ENCODE results near the gene MPHOSPH8. TPM values are rescaled to one million over a fixed set of nuclear protein-coding genes. Genes with fewer than 3 reads are reported as not detected.

The MPHOSPH8 gene
- total RNA-seq, 1 donor from 2014 or later, result 16.8 TPM

DNA sequence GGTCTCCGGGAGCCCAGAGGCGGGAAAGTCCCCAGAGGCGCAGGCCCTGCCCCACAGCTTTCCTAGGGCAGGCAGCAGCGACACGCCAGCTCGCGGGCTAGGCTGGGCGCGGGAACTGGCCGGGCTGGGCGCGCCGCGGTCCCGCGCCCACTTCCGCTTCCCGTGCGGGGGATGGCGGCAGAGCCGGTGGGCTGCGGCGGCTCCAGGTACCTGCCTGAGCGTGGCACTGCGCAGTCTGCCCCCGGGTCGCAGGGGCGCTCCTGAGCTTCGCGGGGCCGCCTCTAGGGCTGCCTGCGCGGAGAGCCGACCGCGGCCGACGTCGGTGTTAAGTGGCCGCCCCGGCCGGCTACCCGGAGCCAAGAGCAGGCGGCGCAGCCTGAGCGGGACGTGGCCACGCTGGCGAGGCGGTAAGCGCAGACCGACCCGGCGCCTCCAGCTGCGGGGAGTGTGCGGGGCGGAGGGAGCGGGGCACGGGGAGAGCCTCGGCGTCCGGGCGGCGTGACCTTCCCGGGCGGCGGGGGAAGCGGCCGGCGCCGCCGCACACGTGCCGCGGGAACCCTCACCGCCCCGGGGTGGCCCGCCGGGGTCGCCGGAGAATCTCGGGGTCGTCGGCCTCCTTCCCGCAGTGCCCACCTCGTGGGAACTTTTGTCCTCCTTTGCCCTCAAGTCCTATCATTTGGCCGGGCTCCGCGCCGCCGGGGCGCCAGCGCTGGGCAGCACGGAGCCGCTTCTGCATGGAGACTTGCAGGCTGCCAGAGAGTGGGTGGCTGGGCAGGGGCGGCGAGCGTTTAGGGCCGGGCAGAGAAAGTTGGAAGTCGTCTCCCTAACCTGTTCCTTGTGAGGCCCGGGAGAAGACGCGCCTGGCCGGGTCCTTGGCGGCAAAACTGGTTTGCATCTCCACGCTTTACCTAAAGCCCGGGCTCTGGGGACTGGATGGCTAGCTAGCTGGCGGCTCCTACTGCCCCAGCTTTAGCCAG, 31.4 kb upstream of the MPHOSPH8 start:
- H3K4me3 ChIP-seq (ENCODE audit: low read depth, low read length), result peak overlapping the region; percentile 64
- DNase-seq (ENCODE audit: low read depth), result no peak
- no peaks in the 10 kb centered on the region for H3K36me3 ChIP-seq (ENCODE audit: control insufficient read depth, insufficient read depth, low read length)
- no peaks in the 10 kb centered on the region for H3K27me3 ChIP-seq (ENCODE audit: control insufficient read depth, insufficient read depth, low read length)
- TF ChIP-seq, protein P1, sequence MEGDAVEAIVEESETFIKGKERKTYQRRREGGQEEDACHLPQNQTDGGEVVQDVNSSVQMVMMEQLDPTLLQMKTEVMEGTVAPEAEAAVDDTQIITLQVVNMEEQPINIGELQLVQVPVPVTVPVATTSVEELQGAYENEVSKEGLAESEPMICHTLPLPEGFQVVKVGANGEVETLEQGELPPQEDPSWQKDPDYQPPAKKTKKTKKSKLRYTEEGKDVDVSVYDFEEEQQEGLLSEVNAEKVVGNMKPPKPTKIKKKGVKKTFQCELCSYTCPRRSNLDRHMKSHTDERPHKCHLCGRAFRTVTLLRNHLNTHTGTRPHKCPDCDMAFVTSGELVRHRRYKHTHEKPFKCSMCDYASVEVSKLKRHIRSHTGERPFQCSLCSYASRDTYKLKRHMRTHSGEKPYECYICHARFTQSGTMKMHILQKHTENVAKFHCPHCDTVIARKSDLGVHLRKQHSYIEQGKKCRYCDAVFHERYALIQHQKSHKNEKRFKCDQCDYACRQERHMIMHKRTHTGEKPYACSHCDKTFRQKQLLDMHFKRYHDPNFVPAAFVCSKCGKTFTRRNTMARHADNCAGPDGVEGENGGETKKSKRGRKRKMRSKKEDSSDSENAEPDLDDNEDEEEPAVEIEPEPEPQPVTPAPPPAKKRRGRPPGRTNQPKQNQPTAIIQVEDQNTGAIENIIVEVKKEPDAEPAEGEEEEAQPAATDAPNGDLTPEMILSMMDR (IDR thresholded peaks at IDR 0.05; ENCODE audit: insufficient read depth, low read length, poor library complexity, severe bottlenecking), result no peak

GRCh38 chr13:19604306-19604705, 29.2 kb upstream of the MPHOSPH8 start:
- H3K27me3 ChIP-seq (ENCODE audit: control insufficient read depth, insufficient read depth, low read length), result no peaks in the 10 kb centered on the region
- TF ChIP-seq, protein P1 (IDR thresholded peaks at IDR 0.05; ENCODE audit: insufficient read depth, low read length, poor library complexity, severe bottlenecking), result no peak
- no peak overlapping the region for H3K4me3 ChIP-seq (ENCODE audit: low read depth, low read length)
- H3K36me3 ChIP-seq (ENCODE audit: control insufficient read depth, insufficient read depth, low read length), result no peaks in the 10 kb centered on the region
- DNase-seq (ENCODE audit: low read depth), result no peak

GRCh38 chr13:19605161-19605955, 28.1 kb upstream of the MPHOSPH8 start:
- TF ChIP-seq, protein P1 (IDR thresholded peaks at IDR 0.05; ENCODE audit: insufficient read depth, low read length, poor library complexity, severe bottlenecking), result no peak
- no peak for DNase-seq (ENCODE audit: low read depth)
- no peak overlapping the region for H3K4me3 ChIP-seq (ENCODE audit: low read depth, low read length)
- H3K27me3 ChIP-seq (ENCODE audit: control insufficient read depth, insufficient read depth, low read length), result no peaks in the 10 kb centered on the region
- no peaks in the 10 kb centered on the region for H3K36me3 ChIP-seq (ENCODE audit: control insufficient read depth, insufficient read depth, low read length)

GRCh38 chr13:19606152-19606551, 27.3 kb upstream of the MPHOSPH8 start:
- Histone ChIP-seq H3K4me3 (ENCODE audit: low read depth, low read length) (no peak overlapping the region), H3K27me3 (ENCODE audit: control insufficient read depth, insufficient read depth, low read length) (no peaks in the 10 kb centered on the region), H3K36me3 (ENCODE audit: control insufficient read depth, insufficient read depth, low read length) (no peaks in the 10 kb centered on the region)
- DNase-seq (ENCODE audit: low read depth), result no peak
- TF ChIP-seq, protein P1 (IDR thresholded peaks at IDR 0.05; ENCODE audit: insufficient read depth, low read length, poor library complexity, severe bottlenecking), result no peak

DNA sequence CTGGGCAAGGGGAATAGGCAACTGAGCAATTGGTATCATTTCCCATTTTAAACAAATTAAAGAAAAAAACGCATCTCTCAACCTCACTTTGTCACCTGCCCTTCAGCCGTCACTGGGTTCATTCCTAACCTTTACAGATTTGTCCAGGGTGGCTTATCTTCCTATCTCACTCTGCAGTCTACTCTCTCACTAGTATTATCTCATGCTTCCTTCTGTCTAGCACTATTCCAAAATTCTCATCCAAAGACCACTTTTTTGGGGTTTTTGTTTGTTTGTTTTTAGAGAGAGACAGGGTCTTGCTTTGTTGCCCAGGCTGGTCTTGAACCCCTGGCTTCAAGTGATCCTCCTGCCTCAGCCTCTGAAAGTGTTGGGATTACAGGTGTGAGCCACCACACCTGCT, 26.7 kb upstream of the MPHOSPH8 start:
- Histone ChIP-seq H3K27me3 (ENCODE audit: control insufficient read depth, insufficient read depth, low read length) (no peaks in the 10 kb centered on the region), H3K36me3 (ENCODE audit: control insufficient read depth, insufficient read depth, low read length) (no peaks in the 10 kb centered on the region), H3K4me3 (ENCODE audit: low read depth, low read length) (no peak overlapping the region)
- DNase-seq (ENCODE audit: low read depth), result no peak
- TF ChIP-seq, protein P1 (IDR thresholded peaks at IDR 0.05; ENCODE audit: insufficient read depth, low read length, poor library complexity, severe bottlenecking), result no peak

Data from kidney epithelial cell (primary cell).